Measurements from ENCODE around the gene FLYWCH2.

FLYWCH2 gene

DNA sequence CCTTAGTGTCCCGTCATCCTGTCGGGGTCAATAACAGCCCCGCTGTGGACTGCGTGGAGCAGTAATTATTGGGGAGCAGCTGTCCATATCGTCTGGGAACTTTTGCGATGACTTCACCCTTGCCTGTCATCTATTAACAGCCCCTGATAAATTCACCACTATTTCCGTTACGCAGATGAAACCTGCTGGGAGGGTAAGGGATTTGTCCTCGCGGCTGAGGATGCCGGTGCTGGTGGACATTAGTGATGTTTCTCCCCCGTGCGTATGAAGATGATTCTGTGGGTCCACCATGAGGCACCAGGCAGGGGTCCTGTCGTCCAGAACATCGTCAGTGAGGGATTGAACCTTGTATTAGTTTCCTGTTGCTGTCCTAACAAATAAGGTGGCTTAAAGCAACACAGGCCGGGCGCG lies 1.0 kb downstream of the FLYWCH2 start:
- DNase-seq, result no peak

DNA sequence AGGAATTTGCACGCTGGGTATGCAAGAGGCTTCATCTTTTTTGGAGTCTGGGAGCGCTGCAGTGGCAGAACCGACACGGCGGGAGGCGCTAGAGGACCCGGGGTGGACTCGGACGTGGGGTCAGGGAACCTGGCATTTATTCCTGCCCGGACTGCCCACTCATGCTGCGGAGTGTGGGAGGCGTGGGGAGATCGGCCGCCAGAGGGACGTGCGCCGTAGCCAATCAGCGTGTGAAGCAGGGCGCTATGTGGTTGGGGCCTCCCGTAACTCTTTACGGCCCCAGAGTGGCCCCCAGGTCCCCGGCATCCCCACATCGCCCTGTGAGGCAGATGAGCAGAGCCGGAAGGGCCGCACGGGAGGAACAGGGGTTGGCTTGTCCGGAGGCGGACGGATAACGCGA lies 11.2 kb downstream of the FLYWCH2 start:
- DNase-seq, result no peak

DNA sequence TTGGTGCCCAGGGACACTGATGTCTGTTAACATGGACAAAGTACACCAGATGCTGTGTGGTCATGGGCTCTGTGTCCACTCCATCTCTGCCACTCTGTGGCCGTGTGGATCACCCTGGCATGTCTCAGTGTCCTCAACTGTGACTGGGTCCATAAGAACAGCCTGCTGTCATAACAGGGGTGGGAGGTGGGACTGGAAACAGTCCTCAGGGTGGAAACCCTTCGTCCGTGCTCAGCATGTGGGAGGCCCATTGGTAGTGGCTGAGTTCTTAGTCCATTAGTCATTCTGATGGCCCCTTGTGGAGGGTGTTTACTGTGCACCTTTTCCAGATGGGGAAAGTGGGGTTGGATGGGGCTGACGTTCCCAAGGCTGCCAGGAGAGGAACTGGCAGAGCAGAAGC lies 12.8 kb downstream of the FLYWCH2 start:
- no peak for DNase-seq

DNA sequence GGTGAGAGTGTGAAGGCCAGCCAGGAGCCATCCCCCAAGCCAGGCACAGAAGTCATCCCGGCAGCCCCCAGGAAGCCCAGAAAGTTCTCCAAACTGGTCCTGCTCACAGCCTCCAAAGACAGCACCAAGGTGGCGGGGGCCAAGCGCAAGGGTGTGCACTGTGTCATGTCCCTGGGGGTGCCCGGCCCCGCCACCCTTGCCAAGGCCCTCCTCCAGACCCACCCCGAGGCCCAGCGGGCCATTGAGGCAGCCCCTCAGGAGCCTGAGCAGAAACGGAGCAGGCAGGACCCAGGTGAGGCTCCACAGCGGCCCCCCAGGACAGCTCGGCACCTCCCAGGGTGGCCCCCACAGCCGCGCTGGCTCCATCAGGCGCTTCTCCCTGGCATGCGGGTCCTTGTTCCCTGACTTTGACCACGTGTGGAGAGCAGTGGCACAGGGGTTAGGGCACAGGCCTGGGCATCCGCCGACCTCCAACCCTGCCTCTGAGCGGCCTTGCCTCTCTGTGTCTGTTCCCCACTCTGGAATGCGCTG lies 13.5 kb downstream of the FLYWCH2 start:
- DNase-seq, result no peak

DNA sequence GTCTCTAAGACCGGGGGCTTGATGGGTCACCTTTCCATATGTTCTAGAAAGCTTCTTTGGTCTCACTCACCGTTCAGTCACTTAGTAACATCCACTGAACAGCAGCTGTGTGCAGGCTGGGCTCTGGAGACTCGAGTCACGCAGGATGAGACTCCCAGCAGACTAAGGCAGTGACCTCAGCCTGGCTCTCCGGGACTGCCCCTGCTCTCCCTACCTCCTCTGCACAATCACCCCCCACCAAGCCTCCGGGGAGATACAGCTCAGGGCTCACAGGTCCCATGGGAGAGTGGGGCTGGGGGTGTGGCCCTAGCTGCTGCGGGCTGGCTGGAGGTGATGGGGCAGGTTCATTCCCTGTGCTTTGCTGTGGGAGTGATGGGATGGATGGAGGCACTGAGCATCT lies 14.1 kb downstream of the FLYWCH2 start:
- DNase-seq, result no peak

DNA sequence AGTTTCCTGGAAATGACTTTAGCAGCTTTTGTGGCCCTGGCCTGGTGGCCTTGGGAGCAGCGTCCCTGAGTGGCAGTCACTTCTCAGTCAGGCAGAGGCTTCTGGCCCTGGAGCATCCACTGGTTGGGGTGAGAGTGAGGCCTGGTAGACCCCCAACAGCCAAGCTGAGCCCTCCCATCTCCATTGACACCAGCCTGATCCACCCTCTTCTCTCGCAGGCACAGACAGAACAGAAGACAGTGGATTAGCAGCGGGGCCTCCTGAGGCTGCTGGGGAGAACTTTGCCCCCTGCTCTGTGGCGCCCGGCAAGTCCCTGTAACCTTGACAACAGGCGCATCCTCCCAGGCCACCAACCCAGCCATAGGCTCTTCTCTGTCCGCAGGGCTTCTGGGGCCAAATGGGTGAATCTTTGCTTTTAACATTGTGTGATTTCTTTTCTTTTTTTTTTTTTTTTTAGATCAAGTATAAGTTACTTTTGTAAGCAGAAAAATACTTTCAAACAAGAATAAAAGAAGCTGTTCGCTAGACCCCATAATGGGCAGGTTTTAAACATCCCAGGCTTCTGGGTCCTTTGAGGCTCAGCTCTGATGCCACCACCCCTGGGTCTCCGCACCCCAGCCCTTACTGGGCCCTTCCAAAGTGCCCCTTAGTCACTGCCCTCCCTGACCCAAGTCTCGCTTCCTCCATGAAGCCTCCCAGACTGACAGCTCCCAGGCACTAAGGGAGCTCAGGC lies 16.0 kb downstream of the FLYWCH2 start:
- DNase-seq, result no peak

DNA sequence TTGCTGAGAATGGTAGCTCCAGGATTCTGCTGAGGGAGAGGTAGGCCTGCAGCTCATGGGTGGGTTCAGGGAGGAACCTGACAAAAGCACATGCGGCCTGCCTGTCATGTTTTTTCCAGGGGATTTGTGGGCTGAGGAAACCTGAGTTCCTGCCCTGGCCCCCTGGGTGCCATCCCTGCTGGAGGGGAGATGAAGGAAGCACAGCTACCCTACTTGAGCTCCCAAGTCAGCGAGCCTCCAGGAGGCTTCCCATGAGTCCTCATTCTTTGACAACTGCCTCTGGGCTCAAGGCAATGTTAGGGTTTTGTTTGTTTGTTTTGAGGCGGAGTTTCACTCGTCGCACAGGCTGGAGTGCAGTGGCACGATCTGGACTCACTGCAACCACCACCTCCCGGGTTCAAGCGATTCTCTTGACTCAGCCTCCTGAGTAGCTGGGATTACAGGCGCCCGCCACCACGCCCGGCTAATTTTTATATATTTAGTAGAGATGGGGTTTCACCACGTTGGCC lies 16.6 kb downstream of the FLYWCH2 start:
- no peak for DNase-seq

DNA sequence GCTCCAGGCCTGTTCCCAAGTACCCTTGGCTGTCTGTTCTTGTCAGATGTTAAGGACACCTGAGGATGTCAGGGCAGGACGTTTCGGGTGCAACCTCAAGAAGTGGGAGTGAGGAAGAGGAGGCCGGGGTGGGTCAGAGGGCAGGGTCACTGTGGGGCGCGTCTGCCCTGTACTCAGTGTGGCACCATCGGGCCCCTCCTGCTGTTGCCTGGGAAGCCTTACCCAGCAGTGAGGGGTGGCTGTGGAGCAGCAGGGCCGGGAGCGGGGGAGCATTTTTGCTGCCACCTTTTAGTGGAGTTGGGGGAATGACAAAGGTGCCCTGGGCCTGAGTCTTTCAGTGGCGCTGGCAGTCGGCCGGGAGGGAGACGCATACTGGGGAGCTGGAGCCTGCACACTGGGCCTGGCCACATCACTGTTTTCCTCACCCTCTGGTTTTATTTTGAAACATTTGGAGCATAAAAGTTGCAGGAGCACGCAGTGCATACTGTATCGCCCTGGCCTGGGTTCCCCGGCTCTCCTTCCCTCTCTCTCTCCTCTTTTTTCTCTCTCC lies 17.6 kb downstream of the FLYWCH2 start:
- no peak for DNase-seq

DNA sequence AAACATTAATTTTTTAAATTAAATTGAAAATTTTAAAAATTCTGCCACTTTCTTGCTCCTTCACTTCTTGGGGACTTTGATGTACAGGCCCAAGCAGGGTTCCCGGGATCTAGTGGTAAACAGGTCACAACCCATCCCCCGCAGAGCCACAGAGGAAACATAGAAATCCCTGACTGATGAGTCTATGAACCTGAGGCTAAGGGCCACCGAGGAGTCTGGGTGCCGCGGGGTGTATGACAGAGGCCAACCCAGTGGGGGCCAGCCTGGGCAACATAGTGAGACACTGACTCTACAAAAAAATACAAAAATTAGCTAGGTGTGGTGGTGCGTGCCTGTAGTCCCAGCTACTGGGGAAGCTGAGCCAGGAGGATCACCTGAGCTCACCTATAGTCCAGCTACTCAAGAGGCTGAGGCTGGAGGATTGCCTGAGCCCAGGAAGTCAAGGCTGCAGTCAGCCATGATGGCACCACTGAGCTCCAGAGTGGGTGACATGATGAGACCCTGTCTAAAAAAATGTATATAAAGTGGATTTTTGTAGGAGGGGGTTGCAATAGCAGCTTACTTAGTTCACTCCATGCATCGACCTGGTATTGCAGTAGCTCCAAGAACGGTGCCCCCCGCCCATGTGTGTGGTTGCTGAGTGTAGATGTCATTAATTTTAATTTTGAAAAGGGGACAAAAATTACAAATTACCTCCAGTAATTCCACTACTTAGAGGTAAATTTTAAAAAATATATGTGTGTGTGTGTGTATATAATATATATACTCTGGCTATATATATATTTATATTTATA lies 19.5 kb downstream of the FLYWCH2 start:
- DNase-seq, result no peak

DNA sequence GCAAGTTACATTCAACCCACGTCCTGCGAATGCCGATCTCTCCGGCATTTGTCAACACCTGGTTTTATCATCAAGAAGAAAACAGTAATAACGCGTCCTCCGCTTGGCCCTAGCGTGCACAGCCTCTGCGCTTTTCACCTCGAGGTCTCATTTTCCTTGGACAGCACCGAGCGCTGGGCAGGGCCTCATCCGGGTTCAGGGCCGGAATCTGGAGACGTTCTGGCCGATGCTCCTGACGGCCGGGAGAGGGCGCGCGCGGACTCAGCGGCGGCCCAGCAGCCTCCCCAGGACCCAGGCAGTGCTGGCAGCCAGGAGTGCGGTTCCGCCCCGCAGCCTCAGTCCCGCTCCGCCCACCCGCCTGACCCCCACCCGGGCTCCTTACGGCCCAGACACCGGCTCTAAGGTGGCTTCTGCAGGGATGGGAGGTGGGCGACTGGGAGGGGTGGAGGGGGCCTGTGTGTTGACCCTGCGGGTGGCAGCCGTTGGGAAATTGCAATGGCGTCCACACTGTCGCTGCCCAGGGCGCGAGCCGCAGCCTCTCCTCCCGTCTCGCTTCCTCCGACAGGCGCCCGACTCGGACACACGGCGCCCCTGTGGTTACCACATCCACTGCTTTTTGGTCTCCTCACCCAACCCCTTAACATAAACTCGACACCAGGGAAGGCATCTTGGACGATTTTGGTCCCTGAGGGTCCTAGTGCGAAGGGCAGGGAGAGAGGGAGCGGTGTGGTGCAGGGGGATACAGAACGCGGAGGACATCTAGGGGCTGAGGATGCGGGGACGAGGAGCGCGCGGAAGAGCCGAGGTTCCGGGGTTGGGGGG lies 21.3 kb downstream of the FLYWCH2 start:
- DNase-seq, result peak; percentile 90

DNA sequence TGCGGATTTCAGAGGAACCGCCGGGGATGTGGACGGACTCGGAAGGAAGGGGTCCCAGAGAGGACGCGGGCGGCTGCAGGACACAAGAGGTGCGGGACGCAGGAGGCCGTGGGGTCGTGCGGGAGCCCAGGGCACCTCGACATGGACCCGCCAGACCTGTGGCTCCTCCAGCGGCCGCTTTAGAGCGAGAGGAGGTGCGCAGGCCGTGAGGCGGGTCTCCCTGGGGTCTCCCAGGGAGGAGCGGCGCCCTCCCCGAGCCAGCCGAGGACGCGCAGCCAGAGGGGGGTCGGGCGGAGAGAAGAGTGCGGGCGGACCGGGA lies 21.9 kb downstream of the FLYWCH2 start:
- DNase-seq, result no peak

DNA sequence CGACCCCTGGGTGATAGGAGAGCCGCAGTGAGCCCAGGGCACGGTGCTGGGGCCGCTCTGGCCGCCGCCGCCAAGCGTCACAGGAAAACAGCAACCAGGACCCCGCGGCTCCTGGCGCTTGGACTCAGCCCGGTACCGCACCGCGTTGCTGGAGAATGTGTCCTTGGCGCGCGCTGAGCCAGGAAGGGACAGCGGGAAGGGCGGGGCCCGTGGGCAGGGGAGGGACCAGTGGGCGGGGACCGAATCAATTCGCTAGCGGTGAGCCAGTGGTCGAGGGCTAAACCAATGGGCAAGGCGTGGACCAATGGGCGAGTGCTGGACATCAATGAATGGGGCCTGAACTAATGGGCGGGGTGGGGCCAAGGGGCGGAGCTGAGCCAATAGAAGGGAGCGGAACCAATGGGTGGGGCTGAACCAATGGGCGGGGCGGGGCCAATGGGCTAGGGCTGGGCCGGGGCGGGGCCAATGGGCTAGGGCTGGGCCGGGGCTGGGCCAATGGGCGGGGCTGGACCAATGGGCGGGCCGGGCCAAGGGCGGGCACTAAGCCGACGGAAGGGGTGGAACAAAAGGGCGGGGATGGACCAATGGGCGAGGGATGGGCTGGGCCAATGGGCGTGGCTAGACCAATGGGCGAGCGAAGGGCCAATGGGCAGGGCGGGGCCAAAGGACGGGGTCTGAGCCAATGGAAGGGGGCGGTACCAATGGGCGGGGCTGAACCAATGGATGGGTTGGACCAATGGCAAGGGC lies 22.4 kb downstream of the FLYWCH2 start:
- peak; percentile 95 for DNase-seq

DNA sequence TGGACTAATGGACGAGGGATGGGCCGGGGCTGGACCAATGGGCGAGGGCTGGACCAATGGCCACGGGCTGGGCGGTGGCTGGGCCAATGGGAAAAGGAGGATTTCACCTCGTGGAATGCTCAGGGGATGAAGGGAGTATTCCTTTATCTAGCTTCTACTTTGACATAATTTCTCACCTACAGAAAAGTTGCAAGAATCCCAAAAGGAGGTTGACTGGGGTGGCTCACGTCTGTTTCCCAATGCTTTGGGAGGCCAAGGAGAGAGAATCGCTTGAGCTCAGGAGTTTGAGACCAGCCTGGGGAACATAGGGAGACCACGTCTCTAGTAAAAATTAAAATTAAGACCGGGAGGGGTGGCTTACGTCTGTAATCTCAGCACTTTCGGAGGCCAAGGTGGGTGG lies 23.0 kb downstream of the FLYWCH2 start:
- no peak for DNase-seq

DNA sequence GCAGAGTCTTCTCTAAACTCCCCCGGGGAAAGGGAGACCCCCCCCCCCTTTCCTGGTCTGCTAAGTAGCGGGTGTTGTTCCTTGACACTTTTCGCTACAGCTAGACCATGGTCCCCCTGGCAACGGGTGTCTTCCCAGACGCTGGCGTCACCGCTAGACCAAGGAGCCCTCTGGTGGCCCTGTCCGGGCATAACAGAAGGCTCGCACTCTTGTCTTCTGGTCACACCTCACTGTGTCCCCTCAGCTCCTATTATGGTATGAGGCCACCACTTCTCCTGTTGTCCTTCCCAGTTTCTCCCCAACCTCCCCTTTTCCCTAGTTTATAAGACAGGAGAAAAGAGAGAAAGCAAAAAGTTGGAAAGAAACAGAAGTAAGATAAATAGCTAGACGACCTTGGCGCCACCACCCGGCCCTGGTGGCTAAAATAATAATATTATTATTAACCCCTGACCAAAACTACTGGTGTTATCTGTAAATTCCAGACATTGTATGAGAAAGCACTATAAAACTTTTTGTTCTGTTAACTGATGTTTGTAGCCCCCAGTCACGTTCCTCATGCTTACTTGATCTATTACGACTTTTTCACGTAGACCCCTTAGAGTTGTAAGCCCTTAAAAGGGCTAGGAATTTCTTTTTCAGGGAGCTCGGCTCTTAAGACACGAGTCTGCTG lies 24.2 kb downstream of the FLYWCH2 start:
- peak; percentile 75 for DNase-seq

DNA sequence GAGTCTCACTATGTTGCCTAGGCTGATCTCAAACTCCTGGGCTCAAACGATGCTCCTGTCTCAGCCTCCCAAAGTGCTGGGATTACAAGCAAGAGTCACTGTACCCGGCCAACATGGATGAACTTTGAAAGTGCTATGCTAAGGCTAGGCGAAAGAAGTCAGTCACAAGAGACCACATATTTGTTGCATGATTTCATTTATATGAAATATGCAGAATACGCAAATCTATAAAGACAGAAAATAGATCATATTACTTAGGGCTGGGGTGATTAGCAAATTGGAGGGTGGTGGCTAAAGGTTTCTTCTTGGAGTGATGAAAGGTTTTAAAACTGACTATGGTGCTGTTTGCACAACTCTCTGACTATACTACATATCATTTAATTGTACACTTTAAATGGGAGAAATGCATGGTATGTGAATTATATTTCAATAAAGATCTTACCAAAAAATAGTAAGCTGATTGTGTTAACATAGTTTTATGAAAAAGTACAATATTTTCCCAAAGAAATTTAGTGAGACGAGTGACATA lies 27.5 kb downstream of the FLYWCH2 start:
- no peak for DNase-seq

DNA sequence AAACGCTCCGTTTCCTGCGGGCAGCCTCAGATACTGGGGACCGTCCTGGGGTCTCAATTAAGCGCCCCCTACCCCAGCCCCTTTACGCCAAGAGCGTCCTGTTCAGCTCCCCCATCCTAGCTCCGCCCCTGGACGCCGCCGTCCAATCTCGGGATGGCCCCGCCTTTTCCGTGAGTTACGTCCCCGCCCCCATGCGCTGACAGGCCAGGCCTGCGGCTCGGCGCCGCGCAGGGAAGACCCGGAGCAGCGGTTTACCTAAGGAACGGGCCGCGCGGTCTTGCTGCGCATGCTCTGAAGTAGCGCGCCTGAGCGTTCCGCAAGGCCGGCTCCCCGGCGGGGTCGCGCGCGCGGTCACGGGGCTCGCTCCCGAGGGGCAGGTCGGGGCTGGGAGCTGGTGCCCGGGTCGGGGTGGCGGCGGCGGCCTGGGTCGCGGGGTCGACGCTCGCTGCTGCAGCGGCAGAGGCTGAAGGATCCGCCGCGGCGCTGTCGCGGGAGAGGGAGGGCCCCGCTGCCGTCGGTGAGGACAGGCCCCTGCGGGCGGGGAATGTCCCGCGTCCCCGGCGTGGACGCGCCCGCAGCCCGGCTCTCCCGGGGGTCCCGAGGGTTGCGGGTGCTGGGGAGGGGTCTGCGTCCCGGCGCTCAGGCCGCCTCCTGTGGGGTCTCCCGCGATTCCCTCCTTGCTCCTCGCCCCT lies 28.8 kb downstream of the FLYWCH2 start, which contains the start of gene FLYWCH1:
FLYWCH1 (plus strand) TSS at position 294 of the 692 bp plus-strand sequence. CDS start 17,755 bp downstream, outside the sequence.
- peak; percentile 98 for DNase-seq

DNA sequence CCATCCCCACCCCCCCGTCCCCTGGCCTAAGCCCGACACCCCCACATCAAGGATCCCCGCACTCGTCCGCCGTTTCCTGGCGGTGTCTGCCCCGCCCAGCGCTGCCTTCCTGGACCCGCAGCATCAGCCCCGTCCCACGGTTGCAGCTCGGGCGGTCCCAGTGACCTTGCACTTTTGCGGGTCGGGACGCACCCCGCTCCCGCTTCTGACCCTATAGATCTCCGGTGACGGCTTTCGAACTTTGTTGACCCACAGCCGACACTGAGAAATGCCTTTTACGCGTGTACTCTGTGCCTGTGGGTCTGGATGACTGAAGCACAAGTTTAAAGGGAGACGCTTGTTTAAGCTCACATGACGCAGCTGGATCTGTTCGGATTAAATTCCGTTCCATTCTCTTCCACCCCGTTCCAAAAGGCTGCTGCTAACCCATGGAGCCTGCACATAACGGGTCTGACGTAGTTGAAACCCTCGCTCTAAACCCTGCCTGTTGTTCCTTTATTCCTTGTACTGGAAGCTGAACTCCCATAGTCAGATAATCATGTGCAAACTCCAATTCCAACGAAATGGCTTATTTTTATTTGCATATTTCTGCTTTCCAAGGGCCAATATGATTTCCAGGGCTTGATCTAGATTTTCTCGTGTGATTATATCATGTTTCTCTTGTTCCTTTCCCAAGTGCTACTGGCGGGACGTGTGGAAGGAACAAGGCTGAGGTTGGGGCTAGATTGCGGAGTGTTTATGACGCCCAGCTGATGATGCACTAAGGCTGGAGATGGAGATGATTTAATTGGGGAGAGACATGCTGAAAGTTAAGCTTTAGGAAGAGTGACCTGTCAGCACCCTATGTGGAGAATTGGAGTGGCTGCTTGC lies 29.6 kb downstream of the FLYWCH2 start:
- peak; percentile 77 for DNase-seq

DNA sequence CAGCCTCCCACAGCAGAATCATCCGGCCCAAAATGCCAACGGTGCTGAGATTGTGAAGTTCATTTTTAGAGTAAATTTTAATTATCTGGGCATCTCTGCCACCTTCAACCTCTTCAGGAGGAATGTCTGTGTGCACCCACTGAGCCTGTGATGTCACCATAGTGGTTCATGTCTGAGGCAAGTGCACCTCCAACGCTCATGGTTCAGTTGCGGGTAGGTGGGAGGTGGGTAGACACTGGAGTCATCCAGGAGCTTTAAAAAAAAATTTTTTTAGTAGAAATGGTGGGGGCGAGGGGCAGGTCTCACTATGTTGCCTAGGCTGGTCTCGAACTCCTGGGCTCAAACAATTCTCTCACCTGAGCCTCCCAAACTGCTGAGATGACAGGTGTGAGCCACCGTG lies 30.6 kb downstream of the FLYWCH2 start:
- no peak for DNase-seq

DNA sequence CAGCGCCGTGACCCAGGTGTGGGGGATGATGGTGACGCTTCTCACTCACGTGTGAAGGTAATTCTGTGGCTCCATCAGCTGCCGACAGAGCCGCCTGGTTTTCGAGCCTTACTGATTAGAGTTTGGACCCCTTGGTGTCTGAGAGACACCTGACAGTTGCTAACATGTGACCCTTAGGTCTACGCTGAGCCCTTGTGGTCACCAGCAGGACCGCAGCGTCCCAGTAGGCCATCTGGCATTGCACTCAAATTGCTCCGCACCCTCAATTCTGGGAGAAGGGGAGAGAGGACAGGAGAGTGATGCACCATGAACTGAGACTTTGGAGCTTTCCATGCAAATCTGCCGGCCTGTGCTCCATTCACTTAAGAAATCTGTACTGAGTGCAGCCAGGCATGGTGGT lies 31.2 kb downstream of the FLYWCH2 start:
- no peak for DNase-seq
